Stimulated activated effector memory CD8-positive, alpha-beta T cell treated with anti-CD3 and anti-CD28 coated beads, Interleukin-12 subunit alpha, Interleukin-12 subunit beta, amount 100 ng/mL, for 72 hours (primary cell): ENCODE results near the gene OR10A3.
A peak's percentile ranks its signal among the peaks of the same experiment; 100 is the strongest.

Experiments
- ATAC-seq: fragments of 150-1000 bp; cut with Tn5 transposase; 2 replicates; pipeline ENCODE4 v1.10.0; 2021
- DNase-seq, 2 donors: peaks; one replicate each; pipeline ENCODE4 v3.0.0; 2021 to 2022; ENCODE audit warnings: low spot score in 2 of 2
- H3K27ac Mint-ChIP-seq: one replicate; pipeline ENCODE4 v1.8.0; 2022; ENCODE audit warnings: mild to moderate bottlenecking, mixed read lengths
- H3K36me3 Mint-ChIP-seq: one replicate; pipeline ENCODE4 v1.8.0; 2022; ENCODE audit warnings: mild to moderate bottlenecking, mixed read lengths
- H3K4me1 Mint-ChIP-seq: one replicate; pipeline ENCODE4 v1.8.0; 2022; ENCODE audit warnings: mixed read lengths
- H3K4me3 Mint-ChIP-seq: one replicate; pipeline ENCODE4 v1.8.0; 2022; ENCODE audit warnings: mild to moderate bottlenecking, mixed read lengths
- H3K9me3 Mint-ChIP-seq: one replicate; pipeline ENCODE4 v1.8.0; 2022; ENCODE audit warnings: mixed read lengths

Gene OR10A3

DNA sequence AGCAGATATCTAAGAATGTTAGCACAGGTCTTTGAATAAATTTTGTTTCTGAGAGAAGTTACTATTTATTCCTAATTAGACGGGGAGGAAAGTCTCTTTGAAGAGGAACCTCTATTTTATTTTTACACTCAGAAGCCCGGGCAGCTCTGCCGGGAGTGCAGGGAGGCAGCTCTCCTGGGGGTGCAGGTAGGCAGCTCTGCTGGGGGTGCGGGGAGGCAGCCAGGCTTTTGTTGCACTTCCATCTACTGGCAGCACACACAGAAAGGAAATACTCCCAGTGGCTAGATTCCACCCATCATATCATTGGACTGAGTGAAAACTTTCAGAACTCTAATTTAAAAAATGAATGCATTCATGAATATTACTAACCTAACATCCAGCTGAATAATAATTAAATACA is 35.0 kb downstream of the OR10A3 start:
- no peaks in the 10 kb centered on the region for H3K9me3 Mint-ChIP-seq
- no peak for ATAC-seq
- H3K4me3 Mint-ChIP-seq, result no peak overlapping the region
- H3K27ac Mint-ChIP-seq, result no peak overlapping the region
- DNase-seq, result no peak
- no peaks in the 10 kb centered on the region for H3K36me3 Mint-ChIP-seq
- no peaks in the 10 kb centered on the region for H3K4me1 Mint-ChIP-seq

DNA sequence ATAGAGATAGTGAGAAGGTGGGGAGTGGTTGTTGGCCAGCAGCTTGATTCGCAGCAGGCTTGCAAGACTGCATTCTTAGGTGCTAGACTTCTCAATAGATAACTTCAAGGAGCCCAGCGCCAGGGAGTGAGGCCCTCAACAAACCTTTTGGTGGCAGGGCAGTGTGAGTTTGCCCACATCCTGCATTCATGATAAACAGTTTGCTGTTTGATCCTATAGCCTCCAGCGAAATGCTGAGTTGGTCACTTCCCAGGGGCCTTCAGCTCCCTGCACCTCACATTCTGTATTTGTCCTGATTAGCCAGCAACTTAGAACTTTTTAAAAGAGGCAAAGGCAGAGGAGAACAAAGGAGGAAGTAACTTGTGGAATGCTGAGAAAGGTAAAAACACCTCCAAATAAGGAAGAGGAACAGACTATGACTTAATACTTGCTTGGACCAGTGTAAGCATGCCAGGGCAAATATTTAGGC is 35.5 kb downstream of the OR10A3 start:
- DNase-seq (no peak), ATAC-seq (no peak)
- no peaks in the 10 kb centered on the region for H3K4me1 Mint-ChIP-seq
- H3K4me3 Mint-ChIP-seq, result no peak overlapping the region
- H3K9me3 Mint-ChIP-seq, result no peaks in the 10 kb centered on the region
- no peak overlapping the region for H3K27ac Mint-ChIP-seq
- H3K36me3 Mint-ChIP-seq, result no peaks in the 10 kb centered on the region

DNA sequence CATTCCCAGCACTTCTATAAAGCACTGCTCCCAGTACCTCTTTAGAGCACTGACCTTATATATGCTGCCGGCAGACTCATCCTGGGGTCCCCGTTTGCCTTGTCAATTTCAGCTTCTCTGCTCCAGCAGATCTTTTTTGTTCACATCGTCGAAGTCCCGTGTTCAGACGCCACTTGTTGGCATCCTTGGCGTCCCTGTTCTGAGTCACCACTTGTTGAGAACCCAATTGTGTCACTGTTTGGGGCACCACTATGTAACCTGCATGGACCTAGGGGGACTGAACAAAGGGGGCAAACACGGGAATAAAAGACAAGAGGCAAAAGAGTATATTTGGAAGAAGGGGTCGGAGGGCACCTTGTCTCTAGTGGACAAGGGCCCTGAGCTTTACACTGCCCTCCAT is 36.0 kb downstream of the OR10A3 start:
- Mint-ChIP-seq H3K4me3 (no peak overlapping the region), H3K27ac (no peak overlapping the region), H3K9me3 (no peaks in the 10 kb centered on the region), H3K36me3 (no peaks in the 10 kb centered on the region), H3K4me1 (no peaks in the 10 kb centered on the region)
- DNase-seq (no peak), ATAC-seq (no peak)

DNA sequence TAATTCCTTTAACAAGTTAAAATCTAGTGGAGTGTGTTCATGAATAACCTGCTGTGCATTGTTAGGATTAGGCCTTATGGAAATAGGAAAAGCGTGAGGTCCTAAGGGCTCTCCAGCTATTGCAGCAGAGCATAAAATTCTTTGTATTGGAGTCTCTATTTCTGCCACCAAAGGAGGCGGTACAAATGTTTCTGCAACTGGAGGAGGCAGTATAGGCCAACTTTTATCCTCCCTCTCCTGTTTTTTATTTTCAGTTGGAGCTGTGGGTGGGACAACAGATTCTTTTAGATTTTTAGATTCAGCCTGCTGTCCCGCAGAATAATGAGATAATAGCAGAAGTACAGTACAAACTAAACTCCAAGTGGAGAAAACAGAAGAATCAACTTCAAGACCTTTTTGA is 36.6 kb downstream of the OR10A3 start:
- no peak for DNase-seq
- Mint-ChIP-seq H3K27ac (no peak overlapping the region), H3K36me3 (no peaks in the 10 kb centered on the region), H3K9me3 (no peaks in the 10 kb centered on the region), H3K4me1 (no peaks in the 10 kb centered on the region), H3K4me3 (no peak overlapping the region)
- no peak for ATAC-seq

DNA sequence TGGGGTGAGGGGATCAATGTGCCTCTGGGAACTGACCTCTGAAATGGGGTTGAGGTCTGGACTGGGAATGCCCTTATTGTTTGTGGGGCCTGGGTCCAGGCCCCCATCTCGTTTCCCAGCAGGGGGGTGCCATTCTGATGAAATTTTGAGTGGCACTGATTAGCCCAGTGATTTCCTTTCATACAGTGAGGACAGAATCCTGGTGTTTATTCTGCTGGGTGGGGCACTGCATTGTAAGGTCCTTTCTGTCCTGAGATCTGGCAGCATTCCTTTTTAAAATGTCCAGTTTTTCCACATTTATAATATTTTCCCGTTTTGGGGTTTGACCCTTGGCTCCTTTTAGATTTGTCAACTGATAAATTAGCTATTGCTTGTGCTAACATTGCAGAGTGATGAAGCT is 37.6 kb downstream of the OR10A3 start:
- no peaks in the 10 kb centered on the region for H3K4me1 Mint-ChIP-seq
- no peak for ATAC-seq
- H3K36me3 Mint-ChIP-seq, result no peaks in the 10 kb centered on the region
- H3K27ac Mint-ChIP-seq, result no peak overlapping the region
- no peaks in the 10 kb centered on the region for H3K9me3 Mint-ChIP-seq
- DNase-seq, result no peak
- H3K4me3 Mint-ChIP-seq, result no peak overlapping the region

DNA sequence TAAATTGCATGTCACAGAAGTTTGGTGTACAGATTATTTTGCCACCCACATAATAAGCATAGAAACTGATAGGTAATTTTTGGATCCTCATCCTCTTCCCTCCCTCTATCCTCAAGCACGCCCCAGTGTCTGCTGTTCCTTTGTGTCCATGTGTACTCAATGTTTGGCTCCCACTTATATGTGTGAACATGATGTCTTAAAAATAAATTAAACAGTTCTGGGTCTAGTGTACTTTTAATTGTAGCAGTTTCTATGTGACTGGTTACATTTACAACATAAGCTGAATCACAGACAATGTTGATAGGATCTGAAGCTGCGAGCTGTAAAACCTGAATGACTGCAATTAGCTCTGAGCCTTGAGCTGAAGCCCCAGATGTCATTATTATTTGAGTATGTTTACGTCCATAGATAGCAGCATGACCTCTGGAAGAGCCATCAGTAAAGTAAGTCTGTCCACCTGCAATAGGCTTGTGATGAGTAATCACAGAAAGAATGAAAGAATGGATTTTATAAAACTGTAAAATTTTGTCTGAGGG is 40.1 kb downstream of the OR10A3 start:
- Mint-ChIP-seq H3K9me3 (no peaks in the 10 kb centered on the region), H3K4me1 (no peaks in the 10 kb centered on the region), H3K27ac (no peak overlapping the region), H3K4me3 (no peak overlapping the region), H3K36me3 (no peaks in the 10 kb centered on the region)
- no peak for DNase-seq
- ATAC-seq, result no peak

DNA sequence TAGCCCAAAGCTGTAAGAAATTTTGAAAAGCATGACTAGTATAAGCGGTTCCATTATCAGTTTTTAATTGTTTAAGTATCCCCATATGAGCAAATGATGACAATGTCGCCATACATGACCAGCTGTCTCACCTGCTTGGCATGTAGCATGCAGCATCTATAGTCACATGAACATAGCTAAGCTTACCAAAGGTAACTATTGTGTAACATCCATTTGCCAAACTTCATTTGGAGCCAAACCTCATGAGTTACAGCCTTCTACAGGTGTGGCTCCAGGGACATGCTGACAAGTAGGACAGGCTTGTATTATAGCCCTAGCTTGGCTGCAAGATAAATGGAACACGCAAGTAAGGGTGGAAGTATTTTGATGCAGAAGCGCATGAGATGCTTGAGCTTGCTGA is 40.8 kb downstream of the OR10A3 start:
- Mint-ChIP-seq H3K4me1 (no peaks in the 10 kb centered on the region), H3K27ac (no peak overlapping the region), H3K36me3 (no peaks in the 10 kb centered on the region), H3K9me3 (no peaks in the 10 kb centered on the region), H3K4me3 (no peak overlapping the region)
- no peak for DNase-seq
- no peak for ATAC-seq

DNA sequence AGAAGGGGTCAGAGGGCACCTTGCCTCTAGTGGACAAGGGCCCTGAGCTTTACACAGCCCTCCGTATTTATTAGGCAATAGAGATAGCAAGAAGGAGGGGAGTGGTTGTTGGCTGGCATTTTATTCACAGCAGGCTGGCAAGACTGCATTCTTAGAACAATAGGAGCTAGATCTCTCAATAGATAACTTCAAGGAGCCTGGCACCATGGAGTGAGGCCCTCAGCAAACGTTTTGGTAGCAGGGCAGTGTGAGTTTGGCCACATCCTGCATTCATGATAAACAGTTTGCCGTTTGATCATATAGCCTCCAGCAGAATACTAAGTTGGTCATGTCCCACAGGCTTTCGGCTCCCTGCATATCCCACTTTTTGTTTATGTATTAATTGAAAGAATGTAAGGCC is 42.1 kb downstream of the OR10A3 start:
- Mint-ChIP-seq H3K9me3 (no peaks in the 10 kb centered on the region), H3K36me3 (no peaks in the 10 kb centered on the region), H3K4me3 (no peak overlapping the region), H3K4me1 (no peaks in the 10 kb centered on the region), H3K27ac (no peak overlapping the region)
- DNase-seq, result no peak
- ATAC-seq, result no peak

DNA sequence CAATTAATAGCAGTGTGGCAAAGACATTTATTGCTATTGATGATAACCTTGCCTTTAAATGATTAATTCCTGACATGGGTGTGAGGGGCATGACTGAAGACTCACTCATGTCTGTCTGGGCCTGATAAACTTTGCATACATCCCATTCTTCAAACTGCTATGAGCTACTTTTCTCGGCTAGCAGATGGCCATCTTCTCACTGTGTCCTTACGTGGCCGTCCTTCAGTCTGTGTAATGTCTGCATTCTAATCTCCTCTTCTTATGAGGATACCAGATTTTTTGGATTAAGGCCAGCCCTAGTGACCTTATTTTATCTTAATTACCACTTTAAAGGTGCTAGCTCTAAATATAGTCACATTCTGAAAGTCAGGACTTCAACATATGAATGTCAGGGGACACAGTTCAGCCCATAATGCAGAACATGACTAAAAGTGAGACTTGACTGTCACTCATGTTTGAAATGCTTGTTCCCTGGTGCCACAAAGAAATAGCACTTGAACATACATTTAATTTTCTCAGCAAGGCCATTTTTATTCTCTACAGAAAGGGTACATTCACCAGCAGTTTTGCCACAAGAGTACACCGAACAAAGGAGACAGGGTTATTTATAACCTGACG is 42.7 kb downstream of the OR10A3 start:
- H3K9me3 Mint-ChIP-seq, result no peaks in the 10 kb centered on the region
- ATAC-seq, result no peak
- H3K36me3 Mint-ChIP-seq, result no peaks in the 10 kb centered on the region
- no peak overlapping the region for H3K27ac Mint-ChIP-seq
- no peak overlapping the region for H3K4me3 Mint-ChIP-seq
- no peaks in the 10 kb centered on the region for H3K4me1 Mint-ChIP-seq
- DNase-seq, result no peak

DNA sequence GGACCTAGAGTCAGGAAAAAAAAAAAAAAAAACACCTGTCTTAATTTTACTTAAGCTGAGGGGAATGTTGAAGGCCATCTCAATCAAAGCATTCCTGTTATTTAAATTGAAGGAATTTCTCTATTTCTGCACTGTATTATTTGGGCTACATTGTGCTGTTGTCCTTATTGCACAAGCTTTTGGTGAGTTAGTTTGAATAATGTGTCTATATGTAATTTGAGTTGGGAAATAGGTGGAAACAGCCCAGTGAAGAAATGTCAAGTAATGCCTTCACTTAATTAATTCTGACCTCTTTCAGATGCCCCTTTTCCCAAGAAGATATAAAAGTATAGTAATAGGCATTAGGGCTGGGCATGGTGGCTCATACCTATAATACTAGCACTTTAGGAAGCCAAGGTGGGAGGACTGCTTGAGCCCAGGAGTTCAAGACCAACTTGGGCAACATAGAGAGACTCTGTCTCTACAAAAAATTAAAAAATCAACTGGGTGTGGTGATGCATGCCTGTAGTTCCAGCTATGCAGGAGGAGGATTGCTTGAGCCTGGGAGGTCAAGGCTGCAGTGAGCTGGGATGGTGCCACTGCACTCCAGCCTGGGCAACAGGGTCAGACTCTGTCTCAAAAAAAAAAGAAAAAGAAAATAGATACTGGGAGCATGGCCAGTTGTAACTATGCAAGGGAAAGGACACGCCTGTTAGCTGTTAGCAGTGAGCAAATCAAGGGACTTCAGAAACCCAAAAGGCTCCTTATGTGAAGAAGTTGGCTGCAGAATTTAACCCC is 45.3 kb downstream of the OR10A3 start:
- H3K4me3 Mint-ChIP-seq, result no peak overlapping the region
- H3K36me3 Mint-ChIP-seq, result no peaks in the 10 kb centered on the region
- peaks cover 7% of the 10 kb centered on the region for H3K4me1 Mint-ChIP-seq
- no peak for DNase-seq
- H3K9me3 Mint-ChIP-seq, result no peaks in the 10 kb centered on the region
- H3K27ac Mint-ChIP-seq, result no peak overlapping the region
- ATAC-seq, result no peak

DNA sequence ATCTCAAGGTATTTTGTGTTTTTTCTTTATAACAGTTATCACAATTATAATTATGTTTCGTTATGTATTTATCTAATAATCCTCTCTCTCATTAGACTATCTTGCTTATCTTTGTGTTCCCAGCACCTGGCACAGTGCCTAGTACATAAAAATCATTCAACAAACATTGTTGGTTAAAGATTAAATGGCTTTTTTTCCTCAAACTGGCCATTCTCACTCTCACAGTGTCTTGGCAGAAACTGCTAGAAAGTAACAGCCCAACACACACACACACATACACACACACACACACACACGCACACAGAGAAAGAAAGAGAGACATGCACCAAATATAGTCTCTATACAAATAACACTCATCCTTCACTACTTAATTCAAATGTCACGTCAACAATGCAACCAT is 47.3 kb downstream of the OR10A3 start:
- DNase-seq (no peak), ATAC-seq (no peak)
- no peaks in the 10 kb centered on the region for H3K36me3 Mint-ChIP-seq
- H3K27ac Mint-ChIP-seq, result no peak overlapping the region
- H3K9me3 Mint-ChIP-seq, result no peaks in the 10 kb centered on the region
- no peak overlapping the region for H3K4me3 Mint-ChIP-seq
- H3K4me1 Mint-ChIP-seq, result peaks cover 7% of the 10 kb centered on the region

DNA sequence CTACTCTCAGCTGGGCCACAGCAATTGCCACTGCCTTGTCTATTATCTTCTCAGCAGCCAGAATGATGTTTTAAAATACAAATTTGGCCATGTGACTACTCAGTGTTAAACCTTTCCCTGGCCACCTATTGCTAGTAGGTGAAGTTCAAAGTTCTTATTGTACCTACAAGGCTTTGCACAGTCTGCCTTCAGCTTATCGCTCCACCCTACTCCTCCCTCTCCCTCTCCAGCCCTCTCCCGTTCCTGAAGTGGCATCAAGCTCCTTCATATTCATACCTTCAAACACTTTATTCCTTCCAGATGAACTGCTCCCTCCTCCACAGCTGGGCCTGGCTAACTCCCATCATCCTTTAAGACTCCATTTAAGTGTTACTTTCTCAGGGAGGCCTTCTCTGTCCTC is 47.7 kb downstream of the OR10A3 start:
- ATAC-seq (no peak), DNase-seq (no peak)
- Mint-ChIP-seq H3K4me1 (peaks cover 7% of the 10 kb centered on the region), H3K36me3 (no peaks in the 10 kb centered on the region), H3K9me3 (no peaks in the 10 kb centered on the region), H3K4me3 (no peak overlapping the region), H3K27ac (no peak overlapping the region)

DNA sequence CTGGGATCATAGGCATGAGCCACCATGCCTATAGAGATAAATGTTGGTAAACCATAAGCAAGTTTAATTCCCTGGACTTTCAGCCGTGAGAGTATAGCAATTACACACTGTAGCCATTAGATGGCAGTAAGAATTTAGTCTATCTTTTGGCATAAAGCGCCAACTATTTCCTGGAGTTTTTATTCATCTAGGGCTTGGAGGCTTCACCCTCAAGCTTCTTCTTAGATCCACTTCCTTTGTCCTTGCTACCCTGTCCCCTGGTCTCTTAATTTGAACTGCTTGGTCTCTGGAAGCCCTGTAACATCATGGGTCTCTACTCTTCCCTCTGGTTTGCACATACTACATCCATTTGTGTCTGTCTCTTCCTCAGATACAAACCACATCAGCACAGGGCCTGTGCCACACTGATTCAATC is 48.7 kb downstream of the OR10A3 start:
- H3K36me3 Mint-ChIP-seq, result no peaks in the 10 kb centered on the region
- no peaks in the 10 kb centered on the region for H3K9me3 Mint-ChIP-seq
- H3K4me3 Mint-ChIP-seq, result no peak overlapping the region
- H3K4me1 Mint-ChIP-seq, result peaks cover 7% of the 10 kb centered on the region
- DNase-seq, result no peak
- H3K27ac Mint-ChIP-seq, result peak overlapping the region; percentile 8
- peak; percentile 63 for ATAC-seq

DNA sequence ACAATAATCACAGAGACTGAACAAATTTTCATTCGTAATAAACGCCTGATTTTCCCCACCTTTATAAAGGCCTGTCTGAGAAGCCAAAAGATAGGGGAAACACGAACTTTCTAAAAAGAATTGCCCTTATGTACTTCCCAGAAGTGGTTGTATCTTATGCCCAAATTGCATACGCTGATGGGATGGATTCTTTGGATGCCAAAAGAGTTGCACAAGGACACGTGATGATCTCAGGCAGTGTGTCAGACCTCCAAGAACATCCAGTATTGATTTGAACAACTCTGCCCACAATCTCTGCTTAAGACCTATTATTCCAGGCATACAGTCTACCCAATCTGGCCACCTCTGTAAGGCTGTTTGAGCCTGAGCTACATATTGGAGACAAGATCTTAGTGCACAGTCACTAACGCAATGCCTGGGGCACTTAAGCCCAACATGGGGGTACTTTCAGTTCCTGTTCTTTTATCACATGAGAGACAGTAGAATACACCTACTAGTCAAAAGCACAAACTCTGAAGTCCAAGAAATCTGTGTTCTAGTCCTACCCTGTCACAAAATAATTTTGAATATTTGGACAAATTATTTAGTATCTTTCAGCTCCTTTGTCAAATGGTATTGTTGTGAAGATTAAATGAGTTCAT is 49.3 kb downstream of the OR10A3 start:
- Mint-ChIP-seq H3K4me3 (no peak overlapping the region), H3K4me1 (peaks cover 7% of the 10 kb centered on the region), H3K36me3 (no peaks in the 10 kb centered on the region), H3K9me3 (no peaks in the 10 kb centered on the region), H3K27ac (no peak overlapping the region)
- DNase-seq (no peak), ATAC-seq (no peak)

DNA sequence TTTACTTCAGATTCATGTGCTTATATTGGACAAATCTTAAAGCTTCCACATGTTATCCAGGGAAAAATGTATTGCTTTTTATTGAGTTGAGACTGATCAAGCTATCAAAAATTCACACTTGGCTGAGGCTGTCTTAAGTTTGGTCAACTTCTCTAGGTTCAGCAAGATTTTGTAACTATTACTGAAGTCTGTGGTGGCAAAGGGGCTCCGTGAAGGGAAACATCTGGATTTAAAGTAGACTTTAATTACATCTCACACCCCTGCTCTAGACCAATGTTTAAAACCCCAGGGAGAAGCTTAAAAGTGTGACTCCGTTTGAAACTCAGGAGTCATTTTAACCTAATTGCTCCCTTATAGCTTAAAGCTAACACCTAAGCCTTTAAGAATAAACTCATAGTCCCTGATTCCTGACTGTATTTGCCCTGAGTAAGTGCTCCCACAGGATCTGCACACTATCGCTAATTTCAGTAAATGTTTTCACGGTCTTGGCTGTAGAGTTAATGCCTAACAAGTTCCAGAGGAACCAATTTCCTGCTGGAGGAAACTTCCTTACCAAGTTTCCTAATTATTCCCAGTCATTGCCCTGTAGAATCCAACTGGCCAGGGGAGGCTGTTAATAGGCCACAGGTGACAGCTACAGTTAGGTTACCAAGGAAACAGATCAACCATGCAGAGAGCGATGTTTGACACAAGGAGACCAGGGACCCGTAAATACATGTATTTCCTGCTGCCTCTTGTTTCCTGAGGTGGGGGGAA is 50.9 kb downstream of the OR10A3 start:
- DNase-seq (no peak), ATAC-seq (no peak)
- H3K9me3 Mint-ChIP-seq, result no peaks in the 10 kb centered on the region
- H3K4me1 Mint-ChIP-seq, result peaks cover 7% of the 10 kb centered on the region
- H3K36me3 Mint-ChIP-seq, result no peaks in the 10 kb centered on the region
- H3K4me3 Mint-ChIP-seq, result no peak overlapping the region
- no peak overlapping the region for H3K27ac Mint-ChIP-seq
